ENCODE results near the gene LYZ. TPM values are rescaled to one million over a fixed set of nuclear protein-coding genes. Genes with fewer than 3 reads are reported as not detected.

The LYZ gene
- polyA plus RNA-seq, 3 donors: 10,434 to 46,644 (median 13,865) TPM

GRCh38 chr12:69341328-69341727 lies 6.9 kb upstream of the LYZ start:
- Histone ChIP-seq H3K27me3 (ENCODE audit: control insufficient read depth in 2 of 2, insufficient read depth in 2 of 2, low read length in 2 of 2) (no peaks in the 10 kb centered on the region), H3K36me3 (replicated peaks in 1 of 2; ENCODE audit: control insufficient read depth in 1 of 2, insufficient read depth in 2 of 2, low read length in 2 of 2) (no peaks in the 10 kb centered on the region), H3K4me3 (replicated peaks in 1 of 3; ENCODE audit: low read depth in 2 of 3, low read length in 3 of 3) (peak overlapping the region; percentile 20 to 72 (median 32)), H2AFZ (ENCODE audit: insufficient read depth, low read depth, low read length, poor library complexity, severe bottlenecking) (peak overlapping the region; percentile 2), H3K9me3 (replicated peaks in 1 of 2; ENCODE audit: control insufficient read depth in 1 of 2, insufficient read depth in 1 of 2, low read length in 2 of 2) (no peaks in the 10 kb centered on the region), H3K9ac (ENCODE audit: insufficient read depth, low read length, poor library complexity, severe bottlenecking) (peak overlapping the region; percentile 25), H3K27ac (ENCODE audit: low read depth in 1 of 2, low read length in 2 of 2) (peak overlapping the region; percentile 77 to 85), H3K79me2 (ENCODE audit: insufficient read depth, low read length) (peaks cover 86% of the 10 kb centered on the region), H4K20me1 (ENCODE audit: insufficient read depth, low read length) (no peaks in the 10 kb centered on the region), H3K4me1 (ENCODE audit: control insufficient read depth in 1 of 2, insufficient read depth in 2 of 2, low read length in 2 of 2) (peaks cover 95 to 99% of the 10 kb centered on the region in 2 donors), H3K4me2 (replicated peaks; ENCODE audit: extremely low read depth, low read length, poor library complexity, severe bottlenecking) (peak overlapping the region; percentile 83)
- Mint-ChIP-seq H3K9me3 (no peaks in the 10 kb centered on the region), H3K27ac (peak overlapping the region; percentile 78 to 98 (median 95)), H3K4me1 (peaks cover 87% of the 10 kb centered on the region), H3K36me3 (no peaks in the 10 kb centered on the region), H3K4me3 (peak overlapping the region; percentile 68 to 87), H3K27me3 (ENCODE audit: low read depth in 3 of 3) (no peaks in the 10 kb centered on the region)
- intact Hi-C loops (cut with micrococcal nuclease): no loop called here
- 2% methylated on average over 4 of the region's 5 CpGs for WGBS (ENCODE audit: insufficient coverage)
- no peak for TF ChIP-seq CTCF (IDR thresholded peaks at IDR 0.05)
- peak; percentile 72 to 86 (median 82) for DNase-seq

GRCh38 chr12:69342421-69342820 lies 5.8 kb upstream of the LYZ start:
- H3K4me3 Mint-ChIP-seq: peak overlapping the region; percentile 48 to 85
- DNase-seq: peak in 2 of 3 donors; percentile 52 to 56
- intact Hi-C loops (cut with micrococcal nuclease): no loop called here
- peaks cover 84% of the 10 kb centered on the region for H3K4me1 Mint-ChIP-seq
- H3K9me3 Mint-ChIP-seq: no peaks in the 10 kb centered on the region
- no peaks in the 10 kb centered on the region for H3K27me3 Mint-ChIP-seq (ENCODE audit: low read depth in 3 of 3)
- H3K9me3 ChIP-seq (replicated peaks in 1 of 2; ENCODE audit: control insufficient read depth in 1 of 2, insufficient read depth in 1 of 2, low read length in 2 of 2): no peaks in the 10 kb centered on the region
- H2AFZ ChIP-seq (ENCODE audit: insufficient read depth, low read depth, low read length, poor library complexity, severe bottlenecking): no peak overlapping the region
- H3K4me3 ChIP-seq (replicated peaks in 1 of 3; ENCODE audit: low read depth in 2 of 3, low read length in 3 of 3): peak overlapping the region in 2 of 3 experiments; percentile 18 to 72
- no peak overlapping the region for H3K9ac ChIP-seq (ENCODE audit: insufficient read depth, low read length, poor library complexity, severe bottlenecking)
- peak overlapping the region; percentile 78 to 98 (median 95) for H3K27ac Mint-ChIP-seq
- peaks cover 91% of the 10 kb centered on the region for H3K79me2 ChIP-seq (ENCODE audit: insufficient read depth, low read length)
- no peaks in the 10 kb centered on the region for H4K20me1 ChIP-seq (ENCODE audit: insufficient read depth, low read length)
- H3K27me3 ChIP-seq (ENCODE audit: control insufficient read depth in 2 of 2, insufficient read depth in 2 of 2, low read length in 2 of 2): no peaks in the 10 kb centered on the region
- WGBS (ENCODE audit: insufficient coverage): 18% methylated on average over 1 of the region's 2 CpGs
- H3K4me2 ChIP-seq (replicated peaks; ENCODE audit: extremely low read depth, low read length, poor library complexity, severe bottlenecking): peak overlapping the region; percentile 83
- no peak for TF ChIP-seq CTCF (IDR thresholded peaks at IDR 0.05)
- H3K36me3 ChIP-seq (replicated peaks in 1 of 2; ENCODE audit: control insufficient read depth in 1 of 2, insufficient read depth in 2 of 2, low read length in 2 of 2): no peaks in the 10 kb centered on the region
- H3K36me3 Mint-ChIP-seq: no peaks in the 10 kb centered on the region
- H3K27ac ChIP-seq (ENCODE audit: low read depth in 1 of 2, low read length in 2 of 2): peak overlapping the region; percentile 51 to 85
- peaks cover 95 to 99% of the 10 kb centered on the region in 2 donors for H3K4me1 ChIP-seq (ENCODE audit: control insufficient read depth in 1 of 2, insufficient read depth in 2 of 2, low read length in 2 of 2)

Data from CD14-positive monocyte (primary cell).